ENCODE measurements around the gene RPTOR. TPM values are rescaled to one million over a fixed set of nuclear protein-coding genes. Genes with fewer than 3 reads are reported as not detected.

RPTOR gene
- polyA plus RNA-seq, 1 donor, result 23.9 TPM

DNA sequence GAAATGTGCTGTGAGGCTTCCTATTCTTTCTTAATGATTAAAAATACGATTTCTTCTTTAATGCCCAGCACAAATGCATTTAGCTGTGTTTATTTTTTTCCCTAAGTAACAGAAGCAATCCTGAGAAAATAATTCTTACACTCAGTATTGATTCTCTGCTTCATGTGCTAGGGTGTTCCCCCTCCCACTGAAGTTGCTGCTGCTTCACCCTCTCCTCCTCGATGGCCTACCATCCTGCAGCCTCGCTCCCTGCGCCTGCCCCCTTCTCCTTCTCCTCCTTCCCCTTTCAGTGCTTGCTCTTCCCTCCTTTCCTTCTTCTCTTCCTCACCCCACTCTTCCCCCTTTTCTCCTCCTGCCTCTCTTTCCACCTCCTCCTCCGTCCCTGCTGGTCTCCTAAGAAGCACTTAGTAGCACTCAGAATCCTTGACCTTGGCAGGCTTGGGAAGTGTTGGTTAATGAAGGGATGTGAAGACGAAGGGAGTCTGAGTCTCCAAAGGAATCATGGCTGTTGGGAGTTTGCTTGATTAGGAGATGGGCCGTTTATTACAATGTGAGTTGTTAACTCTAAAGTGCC lies 119.7 kb downstream of the RPTOR start:
- no peak for DNase-seq (ENCODE audit: low read depth)

DNA sequence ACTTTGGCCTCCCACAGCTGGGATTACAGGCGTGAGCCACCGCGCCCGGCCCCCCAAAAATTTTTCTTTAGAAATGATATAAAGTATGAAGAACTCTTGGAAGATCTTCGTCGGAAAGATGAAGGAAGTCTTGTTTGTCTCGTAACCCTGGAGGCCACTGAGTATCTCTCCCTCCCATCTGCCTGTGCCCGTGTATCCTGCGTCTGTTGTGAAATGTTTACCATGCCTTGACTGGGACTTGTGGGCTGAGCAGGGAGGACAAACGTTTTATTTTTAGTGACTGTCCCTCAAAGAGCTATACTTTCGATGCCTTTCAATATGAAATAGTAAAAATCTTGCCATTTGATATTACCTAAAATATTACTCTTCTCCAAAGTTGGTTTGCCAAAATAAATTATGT lies 121.2 kb downstream of the RPTOR start:
- no peak for DNase-seq (ENCODE audit: low read depth)

DNA sequence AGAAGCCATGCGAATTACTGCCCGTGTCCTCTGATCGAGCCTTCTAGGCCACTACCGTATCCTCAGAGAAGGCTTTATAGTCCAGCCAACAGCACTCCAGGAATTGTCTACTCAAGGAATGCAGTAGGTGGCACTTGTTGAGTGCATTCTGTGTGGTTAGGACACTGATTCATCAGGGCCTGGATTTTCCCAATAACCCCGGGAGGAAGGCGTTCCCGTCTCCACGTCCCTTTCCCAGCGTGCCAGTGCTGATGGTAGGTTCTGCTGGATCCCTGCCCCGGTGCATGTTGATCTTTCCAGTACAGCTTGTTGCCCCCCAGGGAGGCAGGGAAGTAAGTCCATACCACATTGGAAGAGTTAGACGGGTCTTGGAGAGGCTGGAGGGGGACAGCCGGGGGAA lies 122.2 kb downstream of the RPTOR start:
- no peak for DNase-seq (ENCODE audit: low read depth)

DNA sequence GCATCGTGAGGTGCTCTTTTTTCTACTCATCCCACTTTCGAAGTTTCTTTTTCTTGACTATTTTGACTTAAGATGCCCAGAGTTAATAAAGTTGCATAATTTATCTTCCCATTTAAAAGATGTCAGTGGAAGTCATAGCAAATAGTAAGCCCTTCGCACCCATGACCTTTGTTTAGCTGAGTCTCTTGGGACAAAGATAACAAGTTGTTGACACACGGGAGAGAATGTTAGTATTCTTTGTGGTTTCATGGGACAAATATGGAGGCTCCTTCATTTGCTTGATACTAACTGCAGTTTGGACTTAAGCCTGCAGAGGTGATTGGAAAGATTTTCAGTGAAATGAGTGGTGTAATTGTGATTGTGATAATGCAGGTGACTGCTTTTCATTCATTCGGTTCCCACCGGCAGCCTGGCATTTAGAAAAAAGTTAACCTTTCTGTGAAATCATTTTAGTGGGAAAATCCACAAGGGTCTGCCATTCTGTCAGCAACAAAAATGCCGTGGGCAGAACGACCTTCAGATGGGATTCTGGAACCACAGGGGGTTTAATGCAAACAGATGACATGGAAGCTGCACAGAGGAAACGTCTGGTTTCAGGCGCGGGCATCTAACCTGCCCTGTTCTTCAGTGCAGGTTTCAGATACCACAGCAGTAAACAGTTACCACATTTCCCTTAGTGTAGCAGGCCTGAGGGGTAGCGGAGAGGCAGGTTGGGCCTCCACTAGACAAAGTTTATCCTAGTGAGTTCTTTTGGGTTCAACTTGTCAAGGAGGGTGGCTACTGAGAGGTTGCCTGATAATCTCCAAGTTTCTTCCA lies 123.0 kb downstream of the RPTOR start:
- no peak for DNase-seq (ENCODE audit: low read depth)

DNA sequence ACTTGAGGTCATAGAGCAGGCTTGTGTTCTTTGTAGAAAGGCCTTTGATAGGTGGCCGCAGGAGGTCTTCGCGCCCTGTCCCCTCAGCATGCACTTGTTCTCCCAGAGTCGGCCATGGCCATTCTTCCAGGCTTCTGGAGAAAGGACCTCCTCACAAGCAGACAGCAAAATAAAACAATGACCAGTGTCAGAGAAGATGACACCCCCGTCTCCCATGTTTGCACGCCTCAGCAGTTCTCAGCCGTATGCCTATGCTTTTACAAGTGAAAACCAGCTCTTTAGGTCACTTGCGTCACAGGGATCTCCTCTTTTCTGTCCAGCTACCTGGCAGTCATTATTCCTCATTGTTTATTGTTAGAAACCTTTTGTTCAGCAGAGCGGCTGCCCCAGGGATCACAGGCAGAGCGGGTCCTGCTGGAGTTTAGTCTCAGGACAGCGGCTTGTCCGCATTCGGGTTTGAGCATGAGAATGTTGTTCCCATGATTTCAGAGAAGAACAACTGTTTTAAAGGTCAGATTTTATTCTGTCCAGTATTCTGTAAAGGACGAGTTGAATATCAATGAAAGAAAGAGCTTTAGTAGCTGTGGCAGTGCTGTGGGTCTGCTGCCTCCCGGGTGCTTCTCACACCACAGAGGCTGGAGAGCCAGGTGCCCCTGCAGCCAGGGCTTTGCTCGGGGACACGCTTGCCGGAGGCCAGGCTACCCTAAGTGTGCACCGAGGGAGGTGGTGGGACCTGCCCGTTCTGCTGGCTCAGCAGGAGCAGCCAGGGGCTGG lies 123.9 kb downstream of the RPTOR start:
- DNase-seq (ENCODE audit: low read depth), result no peak

DNA sequence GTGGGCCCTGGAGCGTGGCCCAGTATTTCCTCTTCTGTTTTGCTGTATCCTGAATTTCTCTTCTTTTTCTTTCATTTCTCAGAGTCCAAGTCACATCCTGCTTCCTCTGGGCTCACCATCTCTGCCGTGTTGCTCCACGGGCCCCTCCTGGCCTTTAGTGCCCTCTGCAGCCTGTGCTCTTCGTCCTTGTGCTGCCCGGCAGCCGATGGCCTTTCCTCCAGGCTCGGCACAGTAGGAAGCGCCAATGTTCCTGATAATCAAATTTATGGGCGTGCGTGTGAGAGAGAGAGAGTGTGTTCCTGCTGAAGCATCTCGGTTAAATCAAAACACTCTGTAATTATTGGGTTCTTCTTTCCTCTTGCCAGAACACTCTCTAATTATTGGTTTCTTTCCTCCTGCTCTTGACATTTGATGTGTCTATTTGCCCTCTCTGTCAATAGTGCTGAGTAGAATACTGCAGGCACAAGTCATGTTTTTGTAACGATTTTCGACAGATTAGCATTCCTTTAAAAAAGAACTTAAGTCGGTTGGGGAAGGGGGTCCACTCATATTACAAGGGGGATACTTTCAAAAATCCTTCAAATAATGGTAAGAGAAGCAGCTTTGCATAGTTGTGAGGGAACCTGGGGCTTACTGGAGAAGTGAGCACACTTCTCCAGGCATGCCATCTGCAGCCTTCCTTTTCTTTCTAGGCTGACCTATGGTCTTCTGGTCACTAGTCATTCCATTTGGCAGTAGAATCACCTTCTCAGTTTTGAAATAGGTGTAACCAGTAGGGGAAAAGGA lies 126.6 kb downstream of the RPTOR start:
- no peak for DNase-seq (ENCODE audit: low read depth)

DNA sequence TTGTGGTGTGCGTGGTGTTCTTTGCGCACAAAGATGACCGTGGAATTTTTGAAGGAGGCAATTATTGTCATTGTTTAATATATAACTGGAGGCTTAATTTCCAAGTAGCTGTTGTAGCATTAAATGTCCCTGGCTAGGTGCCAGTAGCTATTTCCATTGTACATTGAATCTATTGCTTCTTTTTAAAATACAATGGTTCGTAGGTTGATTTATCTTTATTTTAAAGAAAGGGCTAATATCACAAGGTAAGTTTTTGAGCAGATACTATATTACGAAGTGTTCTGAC lies 127.1 kb downstream of the RPTOR start:
- no peak for DNase-seq (ENCODE audit: low read depth)

DNA sequence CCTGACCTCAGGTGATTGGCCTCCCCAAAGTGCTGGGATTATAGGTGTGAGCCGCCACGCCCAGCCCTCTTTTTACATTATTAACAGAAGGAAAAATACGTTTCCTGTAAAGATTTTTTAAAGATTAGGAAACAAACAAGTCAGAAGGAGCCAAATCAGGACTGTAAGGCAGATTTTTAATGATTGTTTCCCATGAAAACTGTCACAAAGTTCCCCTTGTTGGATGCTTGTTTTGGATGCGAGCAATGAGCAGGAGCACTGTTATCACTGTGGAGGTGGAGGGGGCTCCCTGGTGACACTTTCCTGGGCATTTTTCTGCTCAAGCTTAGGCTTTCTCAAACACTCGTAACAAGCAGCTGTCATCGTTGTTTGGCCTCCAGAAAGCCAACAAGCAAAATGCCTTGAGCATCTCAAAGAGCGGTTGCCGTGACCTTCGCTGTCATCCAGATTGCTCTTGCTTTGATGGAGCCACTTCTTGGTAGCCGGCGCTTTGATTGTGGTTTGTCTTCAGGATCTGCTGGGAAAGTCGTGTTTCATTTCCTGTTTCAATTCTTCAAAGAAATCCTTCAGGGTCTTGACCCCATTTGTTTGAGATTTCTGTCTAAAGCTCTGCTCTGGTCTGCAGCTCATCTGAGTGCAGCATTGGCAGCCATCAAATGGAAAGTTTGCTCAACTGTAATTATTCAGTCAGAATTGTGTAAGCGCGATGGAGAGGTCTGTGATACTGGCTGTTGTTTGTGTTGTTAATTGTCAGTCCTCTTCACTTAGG lies 128.7 kb downstream of the RPTOR start:
- no peak for DNase-seq (ENCODE audit: low read depth)

DNA sequence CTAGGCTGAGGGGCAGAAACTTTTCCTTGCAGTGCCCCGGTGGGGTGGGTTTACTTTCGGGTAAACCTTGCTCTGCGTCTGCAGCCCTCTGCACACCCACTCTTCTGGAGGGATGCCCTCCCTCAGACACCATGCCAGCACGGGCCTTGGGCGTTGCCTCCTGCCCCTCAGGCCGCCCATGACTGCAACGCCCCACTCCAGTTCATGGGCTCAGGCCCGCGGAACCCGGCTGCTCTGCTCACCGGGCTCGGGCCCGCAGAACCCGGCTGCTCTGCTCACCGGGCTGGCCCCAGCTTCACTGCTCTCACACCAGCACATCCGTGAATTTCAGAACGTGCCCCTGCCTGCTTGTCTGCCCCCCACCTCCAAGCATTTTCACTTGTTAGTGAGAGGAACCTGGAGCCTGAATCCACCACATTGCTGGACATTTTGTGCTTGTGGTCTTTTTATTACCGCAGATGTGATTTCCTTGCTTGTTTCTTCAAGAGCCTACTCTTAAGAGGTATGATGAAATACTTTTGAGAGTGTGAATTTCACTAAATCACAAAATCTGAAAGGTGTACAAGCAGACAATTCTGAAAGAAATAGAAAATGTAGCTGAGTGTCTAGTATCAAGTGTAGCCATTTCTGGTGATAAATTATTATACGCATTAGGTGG lies 130.9 kb downstream of the RPTOR start:
- DNase-seq (ENCODE audit: low read depth), result no peak

DNA sequence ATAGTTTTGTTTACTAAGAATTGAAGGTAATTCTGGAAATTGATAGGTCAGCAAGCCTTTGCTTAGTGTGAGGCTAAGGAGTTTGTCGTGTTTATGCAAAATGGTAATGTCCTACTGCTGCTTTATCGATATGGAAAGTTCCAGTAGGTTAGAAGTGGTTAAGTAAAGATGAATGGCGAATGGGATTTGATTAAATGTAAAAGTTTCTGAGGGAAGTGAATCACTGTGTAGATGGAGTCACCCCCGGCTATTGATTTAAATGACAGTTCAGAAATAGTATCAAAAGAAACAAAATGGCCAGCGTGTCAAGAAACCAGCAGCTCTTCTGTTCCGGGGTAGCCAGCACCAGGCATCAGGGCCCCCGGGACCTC lies 131.4 kb downstream of the RPTOR start:
- DNase-seq (ENCODE audit: low read depth), result no peak

DNA sequence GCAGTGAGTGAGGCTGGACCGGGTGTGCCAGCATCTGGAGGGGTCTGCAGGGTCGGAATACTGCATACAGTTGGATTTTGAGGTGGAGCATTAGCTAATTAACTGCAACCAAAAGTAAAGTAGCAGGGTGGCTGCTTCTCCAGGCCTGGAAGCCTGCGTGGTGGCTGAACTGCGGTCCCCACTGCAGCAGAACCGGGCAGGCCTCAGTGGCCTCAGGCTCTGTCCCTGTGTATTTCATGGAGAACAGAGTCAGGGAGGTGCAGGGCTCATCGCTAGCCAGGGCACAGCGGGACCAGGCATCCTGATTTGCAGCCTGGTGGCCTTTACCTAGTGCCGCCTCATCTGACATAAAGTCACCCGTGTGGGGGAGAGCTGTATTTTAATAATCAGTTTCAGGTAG lies 131.9 kb downstream of the RPTOR start:
- no peak for DNase-seq (ENCODE audit: low read depth)

DNA sequence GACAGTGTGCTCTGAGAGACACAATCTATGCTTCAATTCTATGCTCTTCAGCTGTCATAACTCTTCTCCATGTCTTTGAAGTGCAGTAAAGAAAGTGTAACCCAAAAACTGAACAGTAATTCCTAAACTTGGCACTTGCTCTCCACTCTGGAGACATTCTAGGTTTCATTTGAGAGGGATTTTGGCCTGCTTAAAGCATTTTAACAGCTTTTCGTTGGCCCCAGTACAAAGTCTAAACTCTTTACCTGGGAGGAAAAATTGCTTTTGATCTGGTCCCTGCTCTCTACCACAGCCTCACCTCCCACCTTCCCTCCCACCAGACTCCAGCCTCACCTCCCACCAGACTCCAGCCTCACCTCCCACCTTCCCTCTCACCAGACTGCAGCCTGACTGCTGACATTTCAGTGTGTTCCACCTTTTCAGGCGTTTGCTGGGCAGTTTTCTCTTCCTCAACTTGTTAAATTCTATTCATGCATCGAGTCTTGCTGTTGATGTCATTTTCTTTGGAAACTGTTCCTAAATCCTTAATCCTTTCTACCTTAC lies 132.6 kb downstream of the RPTOR start:
- DNase-seq (ENCODE audit: low read depth), result no peak

DNA sequence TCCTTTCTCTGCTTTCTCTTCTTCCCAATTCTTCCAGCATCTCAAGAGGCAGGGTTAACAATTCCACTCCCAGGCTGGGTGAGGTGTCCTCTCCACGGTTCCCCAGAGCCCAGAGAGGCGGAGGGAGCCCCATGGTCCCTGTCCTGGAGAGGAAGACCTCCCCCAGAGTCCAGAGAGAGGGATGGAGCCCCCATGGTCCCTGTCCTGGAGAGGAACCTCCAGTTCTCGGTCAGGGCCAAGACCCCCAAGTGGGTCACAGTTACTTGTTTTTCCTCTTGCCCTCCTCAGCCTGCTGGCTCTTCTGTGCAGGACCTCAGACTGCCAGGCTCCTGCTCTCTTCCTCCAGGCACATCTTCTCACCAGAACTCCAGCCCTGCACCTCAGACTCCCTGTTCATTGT lies 135.2 kb downstream of the RPTOR start:
- no peak for DNase-seq (ENCODE audit: low read depth)

DNA sequence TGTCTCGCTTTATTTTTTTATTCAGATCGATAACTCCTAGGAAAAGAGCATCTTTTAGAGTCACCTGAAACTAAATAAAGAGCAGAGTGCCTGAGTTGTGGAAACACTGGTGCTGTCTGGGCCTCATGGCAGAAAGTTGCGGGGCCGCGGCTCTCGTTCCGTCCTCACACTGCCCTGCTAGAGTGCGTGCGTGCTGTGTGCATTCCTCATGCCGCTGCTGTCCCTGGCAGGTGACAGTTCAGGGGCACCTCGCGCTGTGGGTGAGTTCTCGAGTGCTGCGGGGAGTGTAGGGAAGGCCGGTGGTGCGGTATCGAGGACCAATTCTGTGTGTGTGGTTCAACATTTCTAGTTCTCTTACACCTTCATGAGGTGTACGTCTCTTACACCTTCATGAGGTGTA lies 136.6 kb downstream of the RPTOR start:
- no peak for DNase-seq (ENCODE audit: low read depth)

DNA sequence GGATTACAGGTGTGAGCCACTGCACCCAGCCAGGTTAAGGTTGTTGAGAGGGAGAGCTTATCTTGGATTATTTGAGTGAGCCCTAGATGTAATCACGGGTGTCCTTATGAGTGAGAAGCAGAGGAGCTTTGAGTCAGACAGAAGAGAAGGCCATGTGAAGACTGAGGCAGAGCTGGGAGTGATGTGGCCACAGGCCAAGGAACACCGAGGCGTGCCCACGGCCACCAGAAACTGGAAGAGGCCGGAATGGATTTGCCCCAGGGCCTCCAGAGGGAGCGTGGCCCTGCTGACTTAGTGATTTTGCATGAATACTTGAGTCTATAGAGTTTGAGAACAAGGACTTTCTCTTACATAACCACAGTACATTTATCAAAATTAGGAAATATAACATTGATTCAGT lies 137.7 kb downstream of the RPTOR start:
- DNase-seq (ENCODE audit: low read depth), result no peak

DNA sequence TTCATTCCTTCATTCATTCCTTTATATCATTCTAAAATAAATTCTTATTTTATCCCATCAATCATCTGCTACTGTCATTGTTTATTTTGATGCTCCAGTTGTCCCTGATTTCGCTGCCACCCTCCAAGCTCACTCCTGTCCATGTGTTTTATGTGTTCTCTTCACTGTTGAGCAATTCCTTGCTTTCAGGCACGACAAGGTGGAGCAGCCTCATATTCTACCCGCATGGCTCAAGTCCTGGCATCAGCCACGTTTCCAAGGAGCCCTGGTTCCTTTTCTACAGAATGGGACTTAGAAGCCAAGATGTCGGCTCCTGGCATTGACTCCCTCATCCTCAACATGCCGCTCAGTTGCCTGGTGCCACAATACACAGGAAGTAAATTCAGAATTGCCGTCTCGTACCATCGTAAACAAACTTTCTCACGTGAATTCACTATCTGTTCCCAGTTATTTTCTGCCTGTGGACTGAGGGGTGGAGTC lies 139.0 kb downstream of the RPTOR start:
- no peak for DNase-seq (ENCODE audit: low read depth)

DNA sequence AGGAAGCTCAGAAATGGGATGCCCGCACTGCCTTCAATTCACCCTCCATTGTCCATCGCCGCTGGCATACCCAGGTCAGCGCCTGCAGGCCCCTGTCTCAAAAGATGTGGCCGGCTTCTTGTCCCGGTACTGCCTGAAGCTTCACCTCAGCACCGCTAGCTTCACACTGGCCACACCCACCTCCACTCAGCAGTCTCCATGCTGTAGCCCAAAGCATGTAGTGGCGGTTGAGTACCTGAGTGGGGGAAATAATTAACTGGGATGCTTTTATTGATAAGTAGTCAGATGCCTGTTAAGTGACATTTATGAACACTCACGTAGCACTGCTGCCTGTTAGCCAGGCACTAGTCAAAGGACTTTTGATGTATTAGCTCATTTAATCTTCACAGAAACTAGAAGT lies 143.2 kb downstream of the RPTOR start:
- no peak for DNase-seq (ENCODE audit: low read depth)

DNA sequence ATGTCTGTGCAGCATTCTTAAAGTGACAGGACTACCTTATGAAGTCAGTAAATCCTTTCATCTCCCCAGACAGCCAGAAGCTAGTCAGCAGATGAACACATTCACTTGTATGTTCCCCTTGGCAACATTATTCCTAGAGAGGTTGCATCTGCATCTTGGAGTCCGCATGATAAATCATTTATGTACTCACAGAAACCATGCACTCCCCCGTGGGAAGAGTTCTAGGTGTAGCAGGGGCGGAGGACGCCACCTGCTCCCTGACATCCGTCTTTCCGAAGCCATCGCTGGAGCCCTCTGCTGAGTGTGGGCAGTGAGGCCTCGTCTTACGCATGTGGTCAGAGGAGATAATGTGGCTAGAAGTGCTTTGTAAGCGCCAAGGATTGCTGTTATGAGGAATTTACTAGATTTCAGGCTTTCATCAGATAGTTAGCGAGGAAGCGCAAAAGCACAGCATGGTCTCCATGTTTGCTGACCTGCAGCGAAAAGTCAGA lies 144.5 kb downstream of the RPTOR start:
- DNase-seq (ENCODE audit: low read depth), result no peak

DNA sequence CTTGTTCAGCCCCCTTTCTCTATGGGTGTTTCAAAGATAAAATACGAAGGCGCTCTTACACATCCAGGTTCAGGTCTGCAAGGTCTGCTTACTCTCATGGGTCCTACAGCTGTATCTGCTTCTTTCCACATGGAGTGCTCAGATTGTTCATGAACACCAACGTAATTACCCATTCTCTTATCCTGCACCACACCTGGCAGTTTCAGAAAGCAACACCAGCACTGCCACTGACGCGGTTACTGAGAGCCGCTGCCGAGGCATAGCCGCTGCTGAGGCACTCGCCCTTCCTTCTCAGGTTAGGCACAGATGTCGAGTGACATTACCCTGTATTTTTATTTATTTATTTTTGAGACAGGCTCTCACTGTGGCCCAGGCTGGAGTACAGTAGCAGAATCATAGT lies 147.1 kb downstream of the RPTOR start:
- no peak for DNase-seq (ENCODE audit: low read depth)

DNA sequence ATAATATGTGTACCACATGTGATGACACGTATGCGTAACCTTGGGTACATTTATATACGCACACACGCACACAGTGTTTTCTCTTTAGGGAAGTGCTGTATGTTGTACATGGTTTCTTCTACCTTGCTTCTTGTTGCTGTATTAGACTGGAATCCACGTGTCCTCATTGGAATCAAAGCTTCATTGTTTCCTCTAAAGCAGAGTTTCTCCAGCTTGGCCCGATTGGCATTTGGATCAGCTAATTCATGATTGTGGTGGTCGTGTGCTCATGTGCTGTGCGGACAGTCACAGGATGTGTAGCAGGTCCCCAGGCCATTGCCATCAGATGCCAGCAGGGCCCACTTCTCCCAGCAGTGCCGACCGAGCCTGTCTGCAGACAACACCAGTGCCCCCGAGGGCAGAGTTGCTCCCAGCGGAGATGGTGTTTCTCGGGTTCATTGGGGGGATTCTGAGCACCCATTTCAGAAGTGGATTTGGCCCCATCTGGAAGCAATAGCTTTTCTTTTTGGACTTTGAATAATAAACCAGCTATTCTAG lies 148.4 kb downstream of the RPTOR start:
- DNase-seq (ENCODE audit: low read depth), result no peak
